SIG-M5 treated with dmso at 0.1 percent for 504 hours (cell line): Measurements from ENCODE around the gene COG7.
A peak's percentile ranks its signal among the peaks of the same experiment; 100 is the strongest.
"Not testable (repeated sequence)": the region's sequence is repeated elsewhere in the genome, so short reads cannot be mapped to it uniquely, and the experiment has no call there.

Source experiments
- DNase-seq: peaks from one replicate; lab custom pipeline; 2025; ENCODE audit not compliant: unreplicated experiment; lab: John Stamatoyannopoulos, UW

COG7 gene

GRCh38 chr16:23387666-23388065 lies 65.3 kb downstream of the COG7 start:
- DNase-seq: no peak

GRCh38 chr16:23385441-23385840 lies 67.5 kb downstream of the COG7 start:
- DNase-seq: no peak

GRCh38 chr16:23384878-23385277 lies 68.1 kb downstream of the COG7 start:
- DNase-seq: no peak

DNA sequence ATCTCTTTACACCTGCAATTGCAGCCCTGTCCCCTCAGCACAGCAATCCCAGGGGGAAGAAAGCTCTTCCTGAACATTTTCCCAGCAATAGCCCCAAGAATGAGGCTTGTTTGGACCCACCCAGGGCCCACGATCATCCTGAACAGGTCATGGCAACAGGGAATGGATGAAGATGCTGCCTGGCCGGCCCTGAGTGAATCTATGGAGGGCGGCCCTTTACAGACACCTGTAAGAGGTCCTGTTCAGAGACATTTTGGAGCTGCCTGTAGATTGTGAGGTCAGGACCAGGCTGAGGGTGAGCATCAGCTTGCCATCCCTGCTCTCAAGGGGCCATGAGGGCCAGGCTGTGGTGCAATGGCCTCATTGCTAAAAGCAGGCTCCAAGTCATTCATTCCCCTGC lies 69.1 kb downstream of the COG7 start:
- no peak for DNase-seq

DNA sequence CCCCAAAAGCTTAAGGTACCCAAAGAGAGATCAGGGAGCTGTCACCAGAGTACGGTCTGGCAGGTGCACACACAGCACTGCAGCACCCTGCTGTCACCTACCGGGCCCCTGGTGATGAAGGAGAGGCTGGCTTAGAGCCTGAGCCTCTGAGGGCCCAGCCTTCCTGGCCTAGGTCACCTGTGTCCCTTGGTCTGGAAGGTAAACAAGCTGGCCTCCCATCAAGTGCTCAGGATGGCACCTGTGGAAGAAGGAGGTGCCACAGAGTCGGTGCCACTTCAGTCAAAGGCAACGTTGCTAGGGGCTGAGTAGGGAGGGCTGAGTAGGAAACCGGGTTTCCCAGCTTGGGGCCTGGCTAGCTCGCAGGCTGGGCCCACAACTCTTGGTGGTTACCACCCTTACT lies 70.7 kb downstream of the COG7 start:
- no peak for DNase-seq

GRCh38 chr16:23381702-23382101 lies 71.3 kb downstream of the COG7 start:
- DNase-seq: not testable (repeated sequence)

DNA sequence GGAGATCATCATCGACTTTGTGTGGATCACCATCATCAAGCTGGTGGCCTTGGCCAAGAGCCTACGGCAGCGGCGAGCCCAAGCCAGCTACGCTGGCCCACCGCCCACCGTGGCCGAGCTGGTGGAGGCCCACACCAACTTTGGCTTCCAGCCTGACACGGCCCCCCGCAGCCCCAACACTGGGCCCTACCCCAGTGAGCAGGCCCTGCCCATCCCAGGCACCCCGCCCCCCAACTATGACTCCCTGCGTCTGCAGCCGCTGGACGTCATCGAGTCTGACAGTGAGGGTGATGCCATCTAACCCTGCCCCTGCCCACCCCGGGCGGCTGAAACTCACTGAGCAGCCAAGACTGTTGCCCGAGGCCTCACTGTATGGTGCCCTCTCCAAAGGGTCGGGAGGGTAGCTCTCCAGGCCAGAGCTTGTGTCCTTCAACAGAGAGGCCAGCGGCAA lies 72.5 kb downstream of the COG7 start:
- DNase-seq: no peak

DNA sequence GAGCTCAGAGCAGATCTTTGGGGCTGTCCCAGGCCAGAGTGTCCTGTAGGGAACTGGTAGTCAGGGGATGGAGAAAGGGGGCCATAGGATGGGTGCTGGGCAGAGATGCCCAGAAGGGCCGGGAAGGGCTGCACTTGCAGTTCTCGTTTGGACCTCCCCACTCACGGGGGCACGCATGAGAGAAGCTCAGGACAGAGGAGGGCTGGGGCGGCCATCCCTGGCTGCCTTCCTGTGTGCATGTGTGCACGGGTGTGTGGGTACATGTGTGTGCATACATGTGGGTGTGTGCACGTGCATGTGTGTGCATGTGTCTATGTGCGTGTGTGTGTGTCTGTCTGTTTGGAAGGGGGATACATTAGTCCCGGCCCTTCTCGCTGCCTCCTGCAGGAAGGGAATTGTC lies 73.3 kb downstream of the COG7 start:
- no peak for DNase-seq

DNA sequence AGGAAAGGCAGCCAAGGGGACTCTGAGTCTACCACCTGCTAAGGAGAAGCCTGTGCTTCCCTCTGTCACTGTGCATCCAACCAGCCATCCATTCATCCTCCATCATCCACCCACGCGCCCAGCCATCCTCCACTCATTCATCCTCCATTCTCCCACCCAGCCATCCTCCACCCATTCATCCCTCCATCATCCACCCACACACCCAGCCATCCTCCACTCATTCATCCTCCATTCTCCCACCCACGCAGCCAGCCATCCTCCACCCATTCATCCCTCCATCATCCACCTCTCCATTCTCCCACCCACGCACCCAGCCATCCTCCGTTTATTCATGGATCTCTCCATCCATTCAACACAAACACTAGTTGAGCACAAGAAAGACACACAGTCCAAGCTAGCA lies 74.1 kb downstream of the COG7 start:
- DNase-seq: no peak

GRCh38 chr16:23378256-23378655 lies 74.7 kb downstream of the COG7 start:
- DNase-seq: no peak

DNA sequence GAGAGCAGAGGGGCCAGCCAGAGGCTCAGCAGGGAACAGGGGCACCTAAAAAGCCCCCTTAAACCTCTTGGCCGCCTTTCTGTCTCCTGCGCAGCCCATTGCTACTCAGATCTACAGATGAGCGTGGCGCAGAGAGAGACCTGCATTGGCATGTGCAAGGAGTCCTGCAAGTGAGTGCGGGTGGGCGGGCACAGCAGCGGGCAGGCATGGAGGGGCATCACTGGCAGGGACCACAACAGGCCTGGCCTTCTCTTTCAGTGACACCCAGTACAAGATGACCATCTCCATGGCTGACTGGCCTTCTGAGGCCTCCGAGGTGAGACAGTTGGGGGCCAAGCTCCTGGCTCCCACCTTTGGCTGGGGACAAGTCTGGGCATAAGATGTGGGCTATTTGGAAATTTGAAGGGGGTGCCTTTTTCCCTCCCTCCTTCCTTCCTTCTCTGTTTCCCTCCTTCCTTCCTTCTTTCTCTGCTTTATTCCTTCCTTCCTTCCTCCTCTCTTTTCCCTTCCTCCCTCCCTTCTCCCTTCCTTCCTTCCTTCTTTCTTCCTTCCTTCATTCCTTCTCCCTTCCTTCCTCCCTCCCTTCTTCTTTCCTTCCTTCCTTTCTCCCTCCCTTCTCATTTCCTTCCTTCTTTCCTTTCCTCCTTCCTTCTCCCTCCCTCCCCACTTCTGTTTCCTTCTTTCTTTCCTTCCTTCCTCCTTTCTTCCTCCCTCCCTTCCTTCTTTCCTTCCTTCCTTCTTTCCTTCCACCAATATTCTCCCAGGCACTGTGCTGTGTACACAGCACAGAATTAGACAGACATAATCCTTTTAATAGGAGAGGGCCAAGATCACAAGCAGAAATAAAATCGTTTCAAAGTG lies 75.7 kb downstream of the COG7 start:
- no peak for DNase-seq

DNA sequence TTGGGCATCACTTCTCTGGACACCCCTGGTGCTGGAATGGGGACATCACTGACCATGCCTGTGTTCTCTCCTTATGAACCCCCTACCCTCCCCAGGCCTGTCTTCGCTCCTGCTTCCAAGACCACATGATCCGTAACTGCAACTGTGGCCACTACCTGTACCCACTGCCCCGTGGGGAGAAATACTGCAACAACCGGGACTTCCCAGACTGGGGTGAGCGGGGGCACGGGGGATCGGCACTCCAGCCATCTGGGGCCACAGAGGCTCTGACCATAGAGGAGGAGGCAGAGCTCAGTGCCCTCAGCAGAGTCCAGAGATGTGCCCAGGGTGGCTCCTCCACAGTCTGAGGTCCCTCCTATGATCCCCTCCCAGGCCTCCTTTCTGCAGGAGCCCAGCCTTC lies 77.3 kb downstream of the COG7 start:
- DNase-seq: no peak

- DNase-seq: no peak
Measured at GRCh38 chr16:23374721-23375510, 78.1 kb downstream of the COG7 start.

DNA sequence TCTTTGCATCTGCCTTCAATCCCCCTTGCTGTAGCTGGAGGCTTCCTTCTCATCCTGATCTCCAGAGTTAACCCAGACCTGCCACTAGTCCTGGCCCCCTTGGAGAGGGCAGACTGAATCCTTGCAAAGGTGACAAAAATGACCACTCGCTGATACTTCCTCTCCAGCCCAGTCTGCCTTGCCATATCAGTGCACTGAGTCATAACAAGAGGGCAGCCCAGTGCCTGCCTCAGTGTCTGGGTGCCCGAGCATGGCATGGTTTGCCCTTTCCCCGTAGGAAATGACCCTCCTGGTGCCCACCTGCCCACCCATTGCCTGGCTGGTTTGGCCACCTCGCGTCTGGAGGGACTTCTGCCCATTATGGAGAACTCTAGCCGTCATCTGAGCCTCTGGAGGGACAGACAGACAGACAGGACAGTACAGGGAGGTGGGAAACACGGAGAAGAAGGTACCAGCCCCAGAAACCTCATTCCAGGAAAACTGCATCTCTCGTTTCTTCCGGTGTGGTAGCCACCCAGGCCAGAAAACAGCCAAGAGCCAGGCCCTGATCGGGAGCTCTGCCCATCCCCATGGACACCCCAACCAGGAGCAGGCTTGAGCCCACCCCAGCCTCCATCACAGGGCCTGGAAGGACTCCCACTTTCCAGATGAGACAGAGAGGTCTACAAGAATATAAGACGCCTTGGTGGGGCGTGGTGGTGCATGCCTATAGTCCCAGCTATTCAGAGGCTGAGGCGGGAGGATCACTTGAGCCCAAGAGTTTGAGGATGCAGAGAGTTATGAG lies 79.4 kb downstream of the COG7 start:
- no peak for DNase-seq

DNA sequence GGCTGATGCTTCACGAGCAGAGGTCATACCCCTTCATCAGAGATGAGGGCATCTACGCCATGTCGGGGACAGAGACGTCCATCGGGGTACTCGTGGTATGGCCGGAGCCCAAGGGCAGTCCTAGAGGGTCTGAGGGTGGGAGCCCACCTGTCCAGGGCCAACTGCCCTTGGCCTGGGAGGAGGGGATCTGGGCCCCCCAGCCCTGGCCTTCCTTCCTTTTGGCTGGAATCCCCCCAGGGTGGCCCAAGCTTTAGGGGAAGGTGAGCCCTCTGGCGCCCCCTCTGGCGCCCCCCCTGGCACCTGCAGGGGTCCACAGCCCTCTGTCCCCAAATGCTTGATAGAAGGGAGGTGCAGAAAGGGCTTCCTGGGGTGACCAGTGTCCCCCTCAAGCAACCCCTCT lies 81.6 kb downstream of the COG7 start:
- DNase-seq: no peak

DNA sequence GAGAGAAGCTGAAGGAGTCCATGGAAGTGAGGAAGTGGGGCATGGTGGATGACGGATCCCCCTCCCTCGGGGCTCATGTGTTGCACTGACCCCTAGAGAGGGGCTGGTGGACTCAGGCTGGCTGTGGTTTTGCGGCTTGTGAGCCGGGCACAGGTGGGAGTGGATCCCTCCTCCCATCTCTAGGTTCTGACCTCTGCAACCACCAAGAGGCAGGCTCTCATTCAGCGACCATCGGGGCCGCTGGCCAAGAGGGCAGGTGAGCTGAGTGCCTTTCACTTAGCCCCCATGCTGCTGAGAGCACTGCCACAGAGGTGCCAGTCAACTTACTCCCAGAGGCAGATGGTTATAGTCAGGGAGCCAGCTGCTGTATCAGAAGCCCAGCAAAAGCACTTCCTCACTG lies 83.6 kb downstream of the COG7 start:
- no peak for DNase-seq

- no peak for DNase-seq
Measured at GRCh38 chr16:23368469-23368868, 84.5 kb downstream of the COG7 start.

DNA sequence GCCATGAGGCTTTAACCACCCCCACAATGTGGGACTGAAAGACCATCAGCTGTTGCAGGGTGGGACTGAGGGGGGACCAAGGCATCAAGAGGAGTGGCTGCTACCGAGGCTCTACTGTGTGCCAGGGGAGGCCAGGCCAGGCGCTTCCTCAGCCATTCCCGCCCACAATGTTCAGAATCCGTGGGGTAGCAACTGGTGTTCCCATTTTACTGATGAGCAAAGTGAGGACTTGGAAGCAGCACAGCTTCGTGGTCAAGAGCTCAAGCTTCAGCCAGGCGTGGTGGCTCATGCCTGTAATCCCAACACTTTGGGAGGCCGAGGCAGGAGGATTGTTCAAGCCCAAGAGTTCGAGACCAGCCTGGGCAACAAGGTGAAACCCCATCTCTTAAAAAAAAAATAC lies 85.0 kb downstream of the COG7 start:
- DNase-seq: no peak

- no peak for DNase-seq
Measured at GRCh38 chr16:23367564-23367963, 85.4 kb downstream of the COG7 start.

DNA sequence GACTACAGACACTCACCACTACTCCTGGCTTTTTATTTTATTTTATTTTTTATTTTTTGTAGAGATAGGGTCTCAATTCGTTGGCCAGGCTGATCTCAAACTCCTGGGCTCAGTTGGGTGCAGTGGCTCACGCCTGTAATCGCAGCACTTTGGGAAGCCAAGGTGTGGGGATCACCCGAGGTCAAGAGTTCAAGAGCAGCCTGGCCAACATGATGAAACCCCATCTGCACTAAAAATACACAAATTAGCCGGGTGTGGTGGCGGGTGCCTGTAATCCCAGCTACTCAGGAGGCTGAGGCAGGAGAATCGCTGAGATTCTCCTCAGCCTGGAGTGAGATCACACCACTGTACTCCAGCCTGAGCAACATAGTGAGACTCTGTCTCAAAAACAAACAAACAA lies 86.6 kb downstream of the COG7 start:
- DNase-seq: not testable (repeated sequence)

DNA sequence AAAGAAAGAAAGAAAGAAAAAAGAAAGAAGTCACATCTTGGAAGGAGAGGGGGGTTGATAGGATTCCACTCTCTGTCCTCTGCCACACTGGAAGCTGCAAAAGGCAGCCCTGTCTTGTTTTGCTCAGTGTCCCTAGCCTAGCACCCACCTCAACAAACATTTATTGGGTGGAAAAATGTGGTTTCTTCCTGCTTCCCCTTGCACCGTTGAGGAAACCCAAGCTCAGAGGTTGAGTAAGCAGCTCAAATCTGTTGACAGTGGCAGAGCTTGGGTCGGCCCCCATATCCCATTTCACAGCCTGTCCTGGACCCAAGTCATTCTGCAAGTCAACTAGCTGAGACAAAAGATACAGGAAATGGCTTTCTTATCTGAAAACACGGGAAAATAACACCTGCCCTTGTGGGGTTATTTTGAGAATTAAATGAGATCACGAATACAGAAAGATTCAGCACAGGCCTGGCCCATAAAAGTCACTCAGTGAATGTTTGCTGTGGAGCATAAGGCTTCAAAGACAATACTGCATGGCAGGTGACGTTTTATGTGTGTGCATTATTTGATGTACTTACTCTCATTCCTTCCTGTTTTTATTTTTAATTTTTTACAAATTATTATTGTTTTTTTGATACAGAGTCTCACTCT lies 87.3 kb downstream of the COG7 start:
- peak; percentile 16 for DNase-seq
